ENCODE results near the gene PCDHGA2. TPM values are rescaled to one million over a fixed set of nuclear protein-coding genes. Genes with fewer than 3 reads are reported as not detected.
A peak's percentile ranks its signal among the peaks of the same experiment; 100 is the strongest.

The PCDHGA2 gene
- polyA plus RNA-seq, 1 experiment: 6.3 TPM

DNA sequence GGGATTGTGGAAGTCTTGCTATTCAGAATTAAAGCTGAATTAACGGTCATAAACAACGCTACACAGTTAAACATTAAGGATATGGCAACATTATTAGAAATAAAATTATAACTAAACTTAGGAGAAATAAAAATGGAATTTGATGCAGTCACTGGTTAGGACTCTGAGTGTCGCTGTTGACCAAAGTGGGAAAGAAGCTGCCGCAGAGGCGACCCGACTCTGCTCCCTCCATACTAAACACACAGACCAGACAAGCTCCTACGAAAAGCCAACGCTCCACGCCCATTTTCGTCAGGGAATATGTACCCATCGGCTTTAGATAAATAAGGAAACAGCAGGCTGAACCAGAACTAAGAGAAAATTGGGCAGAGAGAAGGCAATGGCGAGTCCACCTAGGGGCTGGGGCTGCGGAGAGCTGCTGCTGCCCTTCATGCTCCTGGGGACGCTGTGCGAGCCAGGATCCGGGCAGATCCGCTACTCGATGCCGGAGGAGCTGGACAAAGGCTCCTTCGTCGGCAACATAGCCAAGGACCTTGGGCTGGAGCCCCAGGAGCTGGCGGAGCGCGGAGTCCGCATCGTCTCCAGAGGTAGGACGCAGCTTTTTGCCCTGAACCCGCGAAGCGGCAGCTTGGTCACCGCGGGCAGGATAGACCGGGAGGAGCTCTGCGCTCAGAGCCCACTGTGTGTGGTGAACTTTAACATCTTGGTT, 25.5 kb downstream of the PCDHGA2 start, which contains the start of gene PCDHGA5:
TSS of gene PCDHGA5 (plus strand) at position 211 of the 709 bp plus-strand sequence. CDS start at position 380, 169 bp downstream.
- DNase-seq (ENCODE audit: low read depth, low spot score): no peak

DNA sequence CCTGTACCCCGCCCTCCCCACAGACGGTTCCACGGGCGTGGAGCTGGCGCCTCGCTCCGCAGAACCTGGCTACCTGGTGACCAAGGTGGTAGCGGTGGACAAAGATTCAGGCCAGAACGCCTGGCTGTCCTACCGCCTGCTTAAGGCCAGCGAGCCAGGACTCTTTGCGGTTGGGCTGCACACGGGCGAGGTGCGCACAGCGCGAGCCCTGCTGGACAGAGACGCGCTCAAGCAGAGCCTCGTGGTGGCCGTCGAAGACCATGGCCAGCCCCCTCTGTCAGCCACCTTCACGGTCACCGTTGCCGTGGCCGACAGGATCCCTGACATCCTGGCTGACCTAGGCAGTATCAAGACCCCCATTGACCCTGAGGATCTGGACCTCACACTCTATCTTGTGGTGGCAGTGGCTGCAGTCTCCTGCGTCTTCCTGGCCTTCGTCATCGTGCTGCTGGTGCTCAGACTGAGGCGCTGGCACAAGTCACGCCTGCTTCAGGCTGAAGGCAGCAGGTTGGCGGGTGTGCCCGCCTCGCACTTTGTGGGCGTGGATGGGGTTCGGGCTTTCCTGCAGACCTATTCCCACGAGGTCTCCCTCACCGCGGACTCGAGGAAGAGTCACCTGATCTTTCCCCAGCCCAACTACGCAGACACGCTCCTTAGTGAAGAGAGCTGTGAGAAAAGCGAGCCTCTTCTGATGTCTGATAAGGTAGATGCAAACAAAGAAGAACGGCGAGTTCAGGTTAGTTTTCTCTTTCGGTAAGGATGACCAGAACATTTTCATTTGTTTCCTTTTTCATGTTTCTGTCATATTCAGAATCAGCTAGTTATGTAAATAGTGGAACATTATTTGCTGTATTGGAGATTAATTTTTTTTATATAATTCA, 27.7 kb downstream of the PCDHGA2 start:
- Histone ChIP-seq H3K27ac (ENCODE audit: low read depth, low read length) (no peak overlapping the region), H3K9me3 (ENCODE audit: control insufficient read depth, insufficient read depth, low read length) (peaks cover 57% of the 10 kb centered on the region), H3K4me3 (ENCODE audit: low read depth, low read length) (no peak overlapping the region), H3K27me3 (ENCODE audit: control insufficient read depth, insufficient read depth, low read length) (peaks cover 29% of the 10 kb centered on the region)
- CTCF ChIA-PET: interaction anchor here (1.0 kb wide), 1 partner anchor 201 kb away, joined by 3 read pairs; no protein-coding TSS in a partner anchor
- TF ChIP-seq, protein P1, sequence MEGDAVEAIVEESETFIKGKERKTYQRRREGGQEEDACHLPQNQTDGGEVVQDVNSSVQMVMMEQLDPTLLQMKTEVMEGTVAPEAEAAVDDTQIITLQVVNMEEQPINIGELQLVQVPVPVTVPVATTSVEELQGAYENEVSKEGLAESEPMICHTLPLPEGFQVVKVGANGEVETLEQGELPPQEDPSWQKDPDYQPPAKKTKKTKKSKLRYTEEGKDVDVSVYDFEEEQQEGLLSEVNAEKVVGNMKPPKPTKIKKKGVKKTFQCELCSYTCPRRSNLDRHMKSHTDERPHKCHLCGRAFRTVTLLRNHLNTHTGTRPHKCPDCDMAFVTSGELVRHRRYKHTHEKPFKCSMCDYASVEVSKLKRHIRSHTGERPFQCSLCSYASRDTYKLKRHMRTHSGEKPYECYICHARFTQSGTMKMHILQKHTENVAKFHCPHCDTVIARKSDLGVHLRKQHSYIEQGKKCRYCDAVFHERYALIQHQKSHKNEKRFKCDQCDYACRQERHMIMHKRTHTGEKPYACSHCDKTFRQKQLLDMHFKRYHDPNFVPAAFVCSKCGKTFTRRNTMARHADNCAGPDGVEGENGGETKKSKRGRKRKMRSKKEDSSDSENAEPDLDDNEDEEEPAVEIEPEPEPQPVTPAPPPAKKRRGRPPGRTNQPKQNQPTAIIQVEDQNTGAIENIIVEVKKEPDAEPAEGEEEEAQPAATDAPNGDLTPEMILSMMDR (IDR thresholded peaks at IDR 0.05; ENCODE audit: low read depth, low read length): no peak
- POLR2A ChIA-PET: no interaction called here
- no peak for DNase-seq (ENCODE audit: low read depth, low spot score)

More for the DNA sequence above, 25.5 kb downstream of the PCDHGA2 start, which contains the start of gene PCDHGA5:
- TF ChIP-seq, protein P1 (IDR thresholded peaks at IDR 0.05; ENCODE audit: low read depth, low read length): peak; percentile 10; the same call in 1 of the 2 replicates
- Histone ChIP-seq H3K4me3 (ENCODE audit: low read depth, low read length) (peak within 1 kb of the TSS; percentile 10; the same call in 1 of the 2 replicates), H3K9me3 (ENCODE audit: control insufficient read depth, insufficient read depth, low read length) (peaks cover 59% of the 10 kb centered on the region), H3K27ac (ENCODE audit: low read depth, low read length) (no peak within 1 kb of the TSS), H3K27me3 (ENCODE audit: control insufficient read depth, insufficient read depth, low read length) (peaks cover 32% of the 10 kb centered on the region)
- CTCF ChIA-PET: interaction anchor here (0.7 to 2.0 kb wide), 6 partner anchors 34 to 204 kb away, joined by 3 to 11 read pairs (median 4); partner anchors contain the start of gene PCDHGA1
- POLR2A ChIA-PET: no interaction called here

DNA sequence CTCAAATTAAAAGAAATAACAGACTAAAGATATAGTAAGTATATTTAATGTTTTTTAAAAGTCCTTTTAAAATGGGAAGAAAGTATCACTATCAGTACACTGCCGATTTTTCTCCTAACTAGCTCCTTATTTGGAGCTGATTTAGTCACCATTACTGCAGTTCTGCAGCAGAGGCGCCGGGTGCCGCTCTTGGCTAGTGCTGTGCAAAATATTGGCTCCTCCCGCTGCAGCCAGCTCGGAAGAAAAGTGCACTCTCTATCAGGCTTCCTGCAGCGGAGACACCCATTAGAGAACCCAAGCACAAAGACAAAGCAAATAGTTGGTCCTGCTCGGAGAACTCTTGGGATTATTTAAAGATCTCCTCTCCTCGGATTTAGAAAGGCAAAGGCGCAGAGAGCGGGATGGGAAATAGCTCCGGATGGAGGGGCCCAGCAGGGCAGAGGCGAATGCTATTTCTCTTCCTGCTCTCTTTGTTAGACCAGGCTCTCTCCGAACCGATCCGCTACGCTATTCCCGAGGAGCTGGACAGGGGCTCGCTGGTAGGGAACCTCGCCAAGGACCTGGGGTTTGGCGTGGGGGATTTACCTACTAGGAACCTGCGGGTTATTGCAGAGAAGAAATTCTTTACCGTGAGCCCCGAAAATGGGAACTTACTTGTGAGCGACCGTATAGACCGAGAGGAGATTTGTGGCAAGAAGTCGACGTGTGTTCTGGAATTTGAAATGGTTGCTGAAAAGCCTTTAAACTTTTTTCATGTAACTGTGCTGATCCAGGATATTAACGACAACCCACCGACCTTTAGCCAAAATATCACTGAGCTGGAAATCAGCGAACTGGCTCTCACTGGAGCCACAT, 31.7 kb downstream of the PCDHGA2 start, which contains the start of gene PCDHGB3:
TSS of gene PCDHGB3 (plus strand) at position 249 of the 855 bp plus-strand sequence. CDS start at position 402, 153 bp downstream.
- Histone ChIP-seq H3K27ac (ENCODE audit: low read depth, low read length) (no peak within 1 kb of the TSS), H3K27me3 (ENCODE audit: control insufficient read depth, insufficient read depth, low read length) (peaks cover 16% of the 10 kb centered on the region), H3K9me3 (ENCODE audit: control insufficient read depth, insufficient read depth, low read length) (peaks cover 65% of the 10 kb centered on the region), H3K4me3 (ENCODE audit: low read depth, low read length) (peak within 1 kb of the TSS; percentile 47)
- no peak for DNase-seq (ENCODE audit: low read depth, low spot score)
- TF ChIP-seq, protein P1 (IDR thresholded peaks at IDR 0.05; ENCODE audit: low read depth, low read length): peak; percentile 48
- ChIA-PET POLR2A (interaction anchor here (0.7 to 1.2 kb wide), 3 partner anchors 10 to 194 kb away, joined by 3 to 4 read pairs (median 3); no protein-coding TSS in a partner anchor), CTCF (interaction anchor here (0.5 to 3.8 kb wide), 32 partner anchors 9 to 228 kb away, joined by 3 to 105 read pairs (median 4); partner anchors contain the start of genes PCDHB14, PCDHGA1, PCDHGA10 and PCDHGA11)

DNA sequence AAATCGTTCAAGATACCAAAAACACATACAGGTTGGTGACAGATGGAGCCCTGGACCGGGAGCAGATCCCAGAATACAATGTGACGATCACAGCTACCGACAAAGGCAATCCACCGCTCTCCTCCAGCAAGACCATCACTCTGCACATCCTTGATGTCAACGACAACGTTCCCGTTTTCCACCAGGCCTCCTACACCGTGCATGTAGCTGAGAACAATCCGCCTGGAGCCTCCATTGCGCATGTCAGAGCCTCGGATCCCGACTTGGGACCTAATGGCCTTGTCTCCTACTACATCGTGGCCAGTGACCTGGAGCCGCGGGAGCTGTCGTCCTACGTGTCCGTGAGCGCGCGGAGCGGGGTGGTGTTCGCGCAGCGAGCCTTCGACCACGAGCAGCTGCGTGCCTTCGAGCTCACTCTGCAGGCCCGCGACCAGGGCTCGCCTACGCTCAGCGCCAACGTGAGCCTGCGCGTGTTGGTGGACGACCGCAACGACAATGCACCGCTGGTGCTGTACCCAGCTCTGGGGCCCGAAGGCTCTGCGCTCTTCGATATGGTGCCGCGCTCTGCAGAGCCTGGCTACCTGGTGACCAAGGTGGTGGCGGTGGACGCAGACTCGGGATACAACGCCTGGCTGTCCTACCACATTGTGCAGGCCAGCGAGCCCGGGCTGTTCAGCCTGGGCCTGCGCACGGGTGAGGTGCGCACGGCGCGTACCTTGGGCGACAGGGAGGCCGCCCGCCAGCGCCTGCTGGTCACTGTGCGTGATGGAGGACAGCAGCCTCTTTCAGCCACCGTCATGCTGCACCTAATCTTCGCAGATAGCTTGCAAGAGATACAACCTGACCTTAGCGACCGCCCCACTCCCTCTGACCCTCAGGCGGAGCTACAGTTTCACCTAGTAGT, 33.3 kb downstream of the PCDHGA2 start:
- H3K9me3 ChIP-seq (ENCODE audit: control insufficient read depth, insufficient read depth, low read length): peaks cover 67% of the 10 kb centered on the region
- no peak for DNase-seq (ENCODE audit: low read depth, low spot score)

More for the DNA sequence above, 33.3 kb downstream of the PCDHGA2 start:
- CTCF ChIA-PET: interaction anchor here (0.9 to 3.8 kb wide), 8 partner anchors 22 to 195 kb away, joined by 3 to 105 read pairs (median 14); partner anchors contain the start of genes PCDHGA10, PCDHGA12, PCDHGB1 and TAF7
- TF ChIP-seq, protein P1 (IDR thresholded peaks at IDR 0.05; ENCODE audit: low read depth, low read length): no peak
- Histone ChIP-seq H3K4me3 (ENCODE audit: low read depth, low read length) (no peak overlapping the region), H3K27me3 (ENCODE audit: control insufficient read depth, insufficient read depth, low read length) (peaks cover 4% of the 10 kb centered on the region), H3K27ac (ENCODE audit: low read depth, low read length) (no peak overlapping the region)
- POLR2A ChIA-PET: no interaction called here
